CD4-positive, alpha-beta T cell treated with Interleukin-17A for 1 hour (primary cell): ENCODE results near the gene AUTS2.

Experiments
- DNase-seq: peaks from one replicate; pipeline ENCODE4 v3.0.0-alpha.2; 2020

AUTS2 gene

DNA sequence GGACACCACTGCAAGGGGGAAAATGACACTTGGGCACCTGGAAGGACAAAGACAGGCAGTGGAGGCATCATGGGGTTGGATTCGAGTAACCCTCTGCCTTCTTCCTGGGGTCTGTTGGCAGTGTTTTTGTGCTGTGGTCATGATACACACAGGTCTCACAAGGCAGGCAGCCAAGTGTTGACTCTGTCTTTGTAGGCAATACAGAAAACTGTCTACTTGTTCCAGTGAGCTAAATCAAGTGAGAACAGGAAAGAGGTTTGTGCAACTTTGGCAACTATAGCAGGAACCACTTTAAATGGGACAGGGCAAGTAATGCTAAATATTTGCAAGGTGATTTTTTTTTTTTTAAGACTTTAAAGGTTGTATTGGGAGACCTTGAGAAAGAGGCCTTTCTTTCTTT, 955.1 kb downstream of the AUTS2 start:
- DNase-seq = no peak

DNA sequence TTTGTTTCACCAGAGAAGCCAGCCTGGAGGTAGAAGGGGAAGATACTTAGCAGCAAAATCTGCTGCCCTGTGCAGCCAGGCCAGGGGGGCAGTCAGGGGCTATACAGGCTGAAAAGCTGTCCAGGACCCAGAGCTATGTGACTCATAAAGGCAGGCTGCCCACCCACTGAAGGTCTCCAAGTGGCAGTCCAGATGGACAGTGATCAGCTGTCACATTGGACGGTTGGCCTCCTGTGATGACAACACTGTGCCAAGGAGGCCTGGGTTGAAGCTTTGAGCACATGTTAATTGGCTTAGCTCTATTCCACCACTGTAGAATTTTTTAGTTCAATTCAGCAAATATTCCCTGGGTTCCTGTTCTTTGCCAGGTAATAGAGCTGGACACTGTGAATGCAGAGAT, 956.4 kb downstream of the AUTS2 start:
- no peak for DNase-seq

DNA sequence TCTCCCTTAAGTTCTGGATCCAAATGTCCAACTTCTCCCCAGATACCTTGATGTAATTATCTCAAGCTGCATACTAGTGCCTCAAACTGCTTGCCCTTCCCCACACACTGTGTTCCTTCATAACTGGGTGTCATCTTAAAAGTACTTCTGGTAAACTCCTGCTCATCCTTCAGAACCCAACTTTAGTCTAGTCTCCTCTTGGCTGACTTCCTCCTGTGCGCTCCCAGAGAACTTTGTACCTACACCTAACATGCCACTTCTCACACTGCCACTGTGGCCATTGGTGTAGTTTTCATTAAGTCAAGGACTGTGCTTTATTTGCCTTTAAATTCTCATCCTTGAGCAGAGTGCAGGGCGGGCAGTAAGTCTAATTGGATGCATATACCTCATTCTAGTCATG, 958.5 kb downstream of the AUTS2 start:
- no peak for DNase-seq

DNA sequence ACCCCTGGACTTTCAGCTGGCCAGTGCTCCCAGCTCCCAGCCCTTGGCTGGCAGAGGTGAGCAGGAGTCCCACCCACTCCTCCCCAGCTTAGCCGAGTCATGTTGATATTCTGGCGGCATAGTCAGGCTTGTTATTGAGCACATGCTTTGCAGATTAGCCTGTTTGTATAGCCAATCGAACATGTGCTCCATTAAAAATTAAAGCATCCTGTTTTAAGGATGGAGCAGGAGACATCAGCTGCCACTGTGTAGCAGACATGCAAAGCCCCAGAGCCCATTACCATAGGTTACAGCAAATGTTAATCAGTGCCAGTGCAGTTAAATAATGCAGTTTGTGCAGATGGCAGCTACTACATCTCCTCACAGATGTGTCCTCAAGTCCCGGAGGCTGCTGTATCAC, 959.1 kb downstream of the AUTS2 start:
- DNase-seq = no peak

DNA sequence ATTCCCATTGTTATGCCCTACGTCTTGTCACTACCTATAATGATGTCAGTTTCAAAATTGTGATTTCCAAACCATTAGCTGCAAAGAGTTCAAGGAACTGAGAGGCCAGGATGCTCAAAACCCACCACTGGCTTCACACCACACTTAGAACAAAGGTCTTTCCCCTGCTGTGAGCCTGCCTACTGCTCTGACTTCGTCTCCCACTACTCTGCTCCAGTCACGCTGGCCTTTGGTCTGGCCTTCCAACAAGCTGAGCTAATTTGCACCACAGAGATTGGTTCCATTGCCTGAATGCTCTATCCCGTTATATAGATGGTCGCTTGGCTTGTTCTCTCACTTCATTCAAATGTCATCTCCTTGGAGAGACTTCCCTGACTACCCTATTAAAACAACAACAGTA, 961.5 kb downstream of the AUTS2 start:
- DNase-seq = no peak

- no peak for DNase-seq
Measured at GRCh38 chr7:70563960-70564359, 965.7 kb downstream of the AUTS2 start.

DNA sequence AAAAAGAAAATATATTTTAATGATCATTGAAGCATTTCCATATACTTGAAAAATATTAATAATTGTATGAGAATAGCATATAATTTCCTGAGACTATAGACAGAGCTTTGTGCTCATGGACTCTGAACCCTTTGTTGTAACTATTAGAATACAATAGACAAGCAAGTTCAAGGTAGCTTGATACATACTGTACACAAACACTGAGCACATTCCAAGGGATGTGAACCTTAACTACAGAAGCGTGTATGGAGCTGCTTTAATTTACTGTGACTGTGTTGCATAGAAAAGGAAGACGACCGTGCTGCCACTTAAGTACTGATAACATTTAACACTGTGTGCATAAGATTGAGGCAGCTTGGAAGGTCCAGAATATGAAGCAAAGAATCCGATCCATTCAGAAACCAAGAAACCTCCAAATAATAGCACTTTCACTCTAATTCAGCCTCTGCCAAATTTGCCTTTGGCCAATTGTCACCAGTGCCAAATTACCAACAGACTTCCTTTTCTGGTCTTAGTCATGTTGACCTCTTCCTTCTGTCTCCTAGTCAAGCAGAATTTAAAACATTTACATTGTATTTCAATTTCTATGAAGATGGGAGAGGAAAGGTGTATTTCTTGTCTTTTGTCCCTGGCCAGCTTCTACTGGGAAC, 967.6 kb downstream of the AUTS2 start:
- DNase-seq = no peak

GRCh38 chr7:70566671-70567070, 968.4 kb downstream of the AUTS2 start:
- DNase-seq = no peak

DNA sequence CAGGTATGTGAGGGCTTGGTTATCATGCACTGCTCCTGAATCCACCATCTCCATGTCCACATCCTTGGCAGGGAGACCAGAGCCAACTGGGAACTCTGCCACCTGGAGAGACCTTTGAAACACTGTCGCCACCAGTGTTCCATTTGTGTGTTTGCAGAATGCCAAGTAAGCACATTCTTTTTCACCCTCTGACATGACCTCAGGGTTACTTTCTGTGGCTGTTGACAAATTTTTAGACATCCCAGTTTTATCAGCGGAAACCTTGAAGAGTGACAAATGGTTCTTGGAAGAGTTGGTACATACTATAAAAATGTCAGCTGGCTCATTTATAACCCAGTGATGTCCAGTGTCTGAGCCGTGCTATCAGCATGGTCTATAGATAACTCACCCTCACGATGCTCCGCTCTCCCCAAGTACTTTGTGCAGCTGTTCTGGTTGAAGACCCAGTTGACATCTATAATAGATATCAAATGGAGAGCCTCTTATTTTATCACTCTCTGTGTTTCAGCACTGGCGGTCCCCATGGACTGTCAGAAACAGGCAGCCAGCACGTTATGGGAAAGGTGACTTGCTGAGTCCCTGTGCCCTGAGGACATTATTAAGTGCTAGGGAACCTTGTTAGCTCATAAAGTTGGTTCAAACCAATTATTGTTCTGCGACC, 970.5 kb downstream of the AUTS2 start:
- no peak for DNase-seq

DNA sequence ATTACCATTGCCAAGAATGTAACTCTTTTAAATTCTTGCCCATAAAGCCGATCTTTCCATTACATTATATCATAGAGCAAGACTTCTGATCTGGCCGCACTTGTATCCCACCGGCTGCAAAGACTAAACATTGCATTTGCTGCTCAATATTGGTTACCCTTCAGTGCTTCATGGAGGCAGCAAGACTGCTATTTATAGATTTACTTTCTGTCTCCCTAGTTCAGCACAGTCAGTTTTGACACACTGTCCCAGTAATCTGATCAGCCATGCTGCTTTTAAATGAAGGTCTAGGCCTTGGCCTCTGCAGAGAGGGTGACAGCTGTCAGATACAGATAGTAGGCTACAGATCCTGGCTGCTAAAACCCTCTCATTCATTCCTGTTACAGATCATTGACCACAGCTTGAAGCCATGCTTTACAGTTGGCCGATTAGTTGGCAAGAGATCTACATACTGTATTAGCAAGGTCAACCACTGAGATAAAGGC, 971.1 kb downstream of the AUTS2 start:
- no peak for DNase-seq

DNA sequence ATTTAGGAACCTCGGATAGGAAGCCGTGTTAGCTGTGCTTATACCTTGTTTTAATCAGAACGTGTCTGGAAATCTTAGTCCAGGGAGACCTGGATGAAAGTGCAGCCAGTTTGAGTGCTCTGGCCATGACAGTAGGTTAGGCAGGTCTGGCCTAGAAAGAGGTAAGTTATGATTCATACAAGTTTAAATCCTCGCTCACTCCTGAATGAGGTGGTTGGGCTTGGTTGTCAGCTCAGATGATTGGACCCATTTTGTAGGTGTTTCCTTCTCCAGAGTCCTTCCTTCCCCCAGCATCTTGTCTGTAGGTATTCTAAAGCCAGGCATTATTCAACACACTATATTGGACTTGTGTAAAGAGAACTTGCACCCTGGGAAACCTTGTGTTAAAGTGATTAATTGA, 971.8 kb downstream of the AUTS2 start:
- DNase-seq = no peak

DNA sequence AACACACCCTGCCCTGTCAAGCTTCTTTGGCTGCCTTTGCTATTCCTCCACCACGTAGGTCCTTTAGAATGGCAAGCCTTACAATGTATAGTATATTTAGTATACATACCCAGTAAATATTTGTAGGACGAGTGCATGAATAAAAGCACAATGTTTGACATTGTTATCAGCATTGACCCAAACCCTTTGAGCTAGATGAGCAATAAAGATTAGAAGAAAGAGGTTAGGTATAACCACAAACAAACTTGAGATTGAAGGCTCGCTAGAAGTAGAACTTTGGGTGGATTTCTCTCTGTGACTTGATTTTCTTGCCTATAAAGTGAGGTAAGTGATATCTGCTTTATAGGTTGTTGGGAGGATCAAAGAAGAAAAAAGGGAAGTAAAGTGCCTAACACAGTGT, 972.7 kb downstream of the AUTS2 start:
- no peak for DNase-seq

DNA sequence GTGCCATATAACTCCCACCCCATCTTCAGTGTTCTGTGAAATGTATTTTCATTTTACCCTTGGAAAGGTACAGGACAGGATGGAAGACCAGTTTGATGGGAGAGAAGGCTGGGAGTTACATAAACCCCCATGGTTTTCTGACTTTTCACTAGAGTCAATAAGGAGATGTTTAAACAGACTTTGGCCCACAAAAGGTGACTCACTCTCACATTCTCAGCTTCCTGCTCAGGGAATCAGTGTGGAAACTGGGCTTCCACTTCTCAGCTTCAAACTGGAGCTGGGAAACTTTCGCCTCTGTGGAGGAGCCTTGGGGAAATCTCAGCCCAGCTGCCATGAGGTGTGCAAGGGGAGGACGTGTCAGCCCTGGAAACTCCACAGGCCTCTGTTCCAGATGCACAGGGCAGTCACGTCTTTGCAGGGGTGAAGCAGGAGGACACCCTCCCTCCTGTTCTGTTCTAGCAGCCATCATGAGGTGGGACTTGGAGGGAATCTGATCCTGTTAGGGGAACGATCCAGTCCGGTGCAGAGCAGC, 973.2 kb downstream of the AUTS2 start:
- DNase-seq = no peak

- no peak for DNase-seq
Measured at GRCh38 chr7:70571961-70572360, 973.7 kb downstream of the AUTS2 start.

- no peak for DNase-seq
Measured at GRCh38 chr7:70572571-70572970, 974.3 kb downstream of the AUTS2 start.

DNA sequence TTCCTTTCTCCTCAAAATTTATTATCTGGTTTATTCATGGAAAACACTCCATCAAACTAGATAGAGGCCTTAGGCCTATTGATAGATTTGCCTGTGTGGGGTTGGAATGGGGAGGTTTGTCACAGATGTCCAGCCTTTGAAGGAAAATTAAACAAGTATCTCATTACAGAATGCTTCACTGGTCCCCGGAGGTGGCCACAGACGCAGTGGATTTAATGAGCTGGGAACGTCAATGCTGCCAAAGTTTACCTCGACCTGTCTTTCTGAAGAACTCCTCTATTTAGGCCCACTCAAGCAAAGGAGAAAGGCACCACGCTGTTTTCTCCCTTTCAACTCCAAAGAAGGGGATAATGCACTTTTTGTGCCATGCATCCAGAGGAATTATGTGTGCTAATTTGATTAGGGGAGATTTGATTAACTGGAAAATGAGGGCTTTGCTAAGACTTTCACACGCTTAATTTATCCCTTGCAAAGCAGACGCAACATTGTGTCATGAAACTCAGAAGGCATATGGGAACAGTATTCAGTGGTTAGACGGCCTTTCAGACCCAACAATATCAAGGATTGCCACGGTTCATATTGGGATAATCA, 974.9 kb downstream of the AUTS2 start:
- no peak for DNase-seq

GRCh38 chr7:70573696-70574095, 975.4 kb downstream of the AUTS2 start:
- no peak for DNase-seq

GRCh38 chr7:70574314-70574834, 976.1 kb downstream of the AUTS2 start:
- no peak for DNase-seq

- no peak for DNase-seq
Measured at GRCh38 chr7:70574970-70575799, 976.9 kb downstream of the AUTS2 start.

DNA sequence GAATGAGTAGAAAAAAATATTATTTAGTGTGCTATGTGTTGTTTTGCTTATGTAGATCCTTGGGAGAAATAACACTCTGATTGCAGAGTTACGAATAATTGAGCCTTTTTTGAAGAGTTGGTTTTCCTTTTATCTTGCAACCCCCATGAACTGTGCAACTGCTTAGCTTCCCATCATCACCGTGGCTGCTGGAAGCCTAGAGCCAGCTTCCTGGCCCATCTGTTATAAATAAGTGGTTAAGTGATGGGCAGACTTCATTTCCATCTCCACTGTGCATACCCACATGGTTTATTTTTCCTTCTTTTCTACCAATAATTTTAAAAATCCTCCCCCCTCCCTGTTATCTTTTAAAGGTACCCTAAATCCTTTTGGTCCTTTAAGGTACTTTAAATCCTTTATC, 978.8 kb downstream of the AUTS2 start:
- DNase-seq = no peak

DNA sequence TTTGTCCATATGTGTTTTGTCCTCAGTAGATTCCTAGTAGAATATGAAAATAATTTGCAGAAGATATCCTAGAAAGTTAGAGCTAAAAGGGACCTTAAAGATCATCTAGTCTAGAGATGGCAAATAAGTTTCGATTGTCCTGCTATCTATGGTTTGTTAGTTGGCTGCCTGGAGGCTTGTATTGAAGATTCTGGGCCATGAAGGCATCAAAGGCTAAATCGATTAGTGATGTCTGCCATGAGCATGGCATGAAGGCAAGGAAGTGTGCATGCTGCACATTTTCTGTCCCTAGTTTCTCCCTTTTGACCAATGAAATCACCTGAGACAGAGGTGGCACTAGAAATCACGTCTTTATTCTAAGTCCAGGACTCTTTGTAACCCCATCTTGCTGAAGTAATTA, 979.9 kb downstream of the AUTS2 start:
- no peak for DNase-seq

DNA sequence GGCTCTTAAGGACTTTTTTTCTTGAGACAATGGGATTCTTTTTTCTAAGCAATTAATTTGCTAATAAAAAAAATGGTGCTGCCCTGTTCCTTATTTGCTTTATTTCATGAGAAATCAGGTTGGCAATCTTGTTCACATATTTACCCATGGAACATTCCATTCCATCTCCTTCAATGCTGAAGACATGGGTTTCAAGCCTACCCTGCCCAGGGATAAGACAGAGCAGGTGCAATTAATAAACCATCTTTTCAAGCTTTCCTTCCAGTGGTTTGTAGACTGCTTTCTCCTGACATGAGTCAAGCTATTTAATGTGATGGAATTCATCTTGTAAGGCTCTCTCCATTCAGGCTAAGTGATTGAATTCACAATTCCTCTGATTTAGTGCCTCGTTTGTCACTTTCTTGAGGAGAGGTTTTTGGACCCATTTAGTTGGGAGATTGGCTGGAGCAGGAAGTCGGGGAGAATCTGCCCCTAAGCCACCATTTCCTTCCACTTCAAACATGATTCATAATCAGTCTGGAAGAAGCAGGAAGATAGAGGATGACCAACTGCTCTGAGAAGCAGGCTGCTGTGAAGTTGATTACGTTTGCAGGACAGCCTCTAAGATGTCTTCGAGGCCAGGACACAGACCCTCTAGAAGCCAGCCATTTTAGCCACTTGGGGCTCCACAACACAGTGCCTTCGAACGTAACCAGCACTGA, 981.3 kb downstream of the AUTS2 start:
- DNase-seq = no peak
